Head of caudate nucleus (tissue), 42 donors: ENCODE results near the gene IGFBP1.
"Not testable (repeated sequence)": the region's sequence is repeated elsewhere in the genome, so short reads cannot be mapped to it uniquely, and the experiment has no call there.

Source experiments
- DNase-seq, 42 donors: peaks; one replicate each; pipeline versions ENCODE4 v3.0.0 to v3.0.0-alpha.2; 2020 to 2021; ENCODE audit warnings: mixed read lengths in 7 of 42
- intact Hi-C: fragments of 100-400 bp; cut with DNase I; formaldehyde crosslinking; loops from one replicate; pipeline ENCODE4 v1.15.0; 2022

IGFBP1 gene

GRCh38 chr7:45888185-45888992 lies at the start of gene IGFBP1:
TSS of gene IGFBP1 (plus strand) at chr7:45888488. CDS start at chr7:45888653, 165 bp downstream.
- peak in 35 of 42 donors; percentile 7 to 74 (median 42) for DNase-seq

DNA sequence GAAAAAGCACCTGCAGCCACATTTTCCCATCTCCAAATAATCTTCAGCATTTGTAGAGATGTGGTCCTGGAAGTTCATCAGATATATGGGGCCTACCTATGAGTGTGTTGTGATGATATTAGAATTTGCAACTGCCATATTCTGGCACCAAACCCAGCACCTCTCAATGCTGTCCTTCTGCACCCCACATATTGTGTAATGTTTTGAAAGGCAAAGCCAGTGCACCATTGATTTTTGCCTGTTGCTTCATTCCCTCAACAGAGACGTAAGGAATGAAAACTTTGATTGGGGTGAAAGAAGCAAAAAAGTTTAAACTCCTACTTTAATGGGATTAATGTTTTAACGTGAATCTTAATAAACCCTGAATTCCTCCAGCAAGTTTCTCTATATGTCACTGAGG lies 49.4 kb upstream of the IGFBP1 start:
- DNase-seq, intact Hi-C loops: not testable (repeated sequence)

More at GRCh38 chr7:45888185-45888992, at the start of gene IGFBP1:
- intact Hi-C loops = no loop called here

DNA sequence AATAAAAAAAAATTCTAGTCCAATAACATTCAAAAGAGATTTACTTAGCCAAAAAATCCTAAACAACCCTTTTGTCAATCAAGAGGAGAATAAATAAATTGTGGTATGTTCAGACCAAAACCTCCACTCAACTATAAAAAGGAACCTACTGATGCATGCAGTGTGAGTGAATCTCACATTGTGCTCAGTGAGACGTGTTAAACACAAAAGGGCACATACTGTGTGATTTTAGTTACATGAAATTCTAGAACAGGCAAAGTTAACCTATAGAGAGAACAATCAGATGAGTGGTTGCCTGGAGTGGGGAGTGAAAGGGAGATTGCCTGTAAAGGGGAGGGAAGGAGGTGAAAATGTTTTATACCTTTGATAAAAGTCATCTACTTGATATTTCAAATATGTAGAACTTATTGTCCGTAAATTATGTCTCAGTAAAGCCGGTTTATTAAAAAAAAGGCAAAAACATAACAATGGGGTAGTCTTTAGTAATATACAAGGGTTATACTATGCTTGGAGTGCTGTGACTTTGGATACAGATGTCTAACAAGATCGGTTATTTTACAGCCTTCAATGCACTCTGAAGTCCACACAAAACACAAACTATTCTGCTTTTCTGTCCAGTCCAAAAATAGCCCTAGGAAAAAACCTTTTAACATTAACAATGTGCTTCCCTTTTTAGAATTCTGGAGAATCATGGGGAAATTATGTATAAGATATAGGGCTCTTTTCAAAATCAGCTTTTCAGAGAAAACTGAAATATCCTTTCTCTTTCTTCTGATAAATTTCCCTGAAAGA lies 46.2 kb upstream of the IGFBP1 start:
- DNase-seq, intact Hi-C loops: not testable (repeated sequence)

GRCh38 chr7:45846536-45846935 lies 41.8 kb upstream of the IGFBP1 start:
- DNase-seq, intact Hi-C loops: not testable (repeated sequence)

DNA sequence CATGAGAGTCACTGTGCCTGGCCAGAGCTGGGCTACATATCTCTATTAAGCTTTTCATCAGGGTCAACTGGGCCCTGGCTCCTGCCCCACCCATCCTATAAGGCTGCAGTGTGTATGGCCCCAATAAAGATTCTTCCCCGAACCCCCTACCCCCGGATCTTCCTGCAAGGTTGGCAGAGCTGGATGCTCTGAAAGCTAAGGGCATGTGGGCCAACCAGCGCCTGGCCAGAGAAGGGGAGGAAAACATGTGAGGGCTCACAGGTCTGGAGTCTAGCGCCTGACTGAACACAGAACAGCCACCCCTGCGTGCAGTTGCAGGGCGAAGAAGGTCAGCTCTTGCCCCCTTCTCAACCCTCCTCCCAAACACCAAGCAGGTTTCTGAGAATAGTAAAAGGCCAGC lies 39.6 kb upstream of the IGFBP1 start:
- DNase-seq, intact Hi-C loops: not testable (repeated sequence)

- DNase-seq, intact Hi-C loops: not testable (repeated sequence)
Measured at GRCh38 chr7:45852984-45853383, 35.3 kb upstream of the IGFBP1 start.

GRCh38 chr7:45853491-45853890 lies 34.8 kb upstream of the IGFBP1 start:
- DNase-seq, intact Hi-C loops: not testable (repeated sequence)

- intact Hi-C loops, DNase-seq: not testable (repeated sequence)
Measured at GRCh38 chr7:45855680-45856079, 32.6 kb upstream of the IGFBP1 start.

- intact Hi-C loops = not testable (repeated sequence)
Measured at GRCh38 chr7:45856888-45857287, 31.4 kb upstream of the IGFBP1 start.

DNA sequence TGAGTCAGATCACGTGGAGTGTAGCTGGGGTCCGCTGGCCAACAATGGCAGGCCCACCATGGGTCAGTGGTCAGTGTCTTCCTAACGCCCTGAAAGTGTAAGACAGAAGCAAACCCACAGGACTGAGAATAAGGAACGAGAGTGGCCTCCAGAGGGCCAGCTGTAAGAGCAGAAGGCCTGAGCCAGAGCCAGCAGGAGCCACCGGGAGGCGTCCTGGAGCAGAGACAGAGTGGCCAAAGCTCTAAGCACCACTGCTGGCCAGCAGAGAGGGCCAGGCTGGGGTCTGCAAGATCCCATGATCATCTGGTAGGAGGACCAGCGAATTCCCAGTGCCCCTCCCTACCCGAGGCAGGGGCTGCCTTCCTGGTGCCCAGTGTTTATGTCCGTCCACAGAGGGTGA lies 24.6 kb upstream of the IGFBP1 start:
- intact Hi-C loops = no loop called here
- no peak for DNase-seq

More at GRCh38 chr7:45856888-45857287, 31.4 kb upstream of the IGFBP1 start:
- not testable (repeated sequence) for DNase-seq

GRCh38 chr7:45865594-45866410 lies 22.5 kb upstream of the IGFBP1 start:
- no peak for DNase-seq
- intact Hi-C loops = no loop called here

GRCh38 chr7:45867471-45867870 lies 20.8 kb upstream of the IGFBP1 start:
- no peak for DNase-seq
- intact Hi-C loops = no loop called here

- intact Hi-C loops = no loop called here
- no peak for DNase-seq
Measured at GRCh38 chr7:45869426-45869825, 18.9 kb upstream of the IGFBP1 start.

DNA sequence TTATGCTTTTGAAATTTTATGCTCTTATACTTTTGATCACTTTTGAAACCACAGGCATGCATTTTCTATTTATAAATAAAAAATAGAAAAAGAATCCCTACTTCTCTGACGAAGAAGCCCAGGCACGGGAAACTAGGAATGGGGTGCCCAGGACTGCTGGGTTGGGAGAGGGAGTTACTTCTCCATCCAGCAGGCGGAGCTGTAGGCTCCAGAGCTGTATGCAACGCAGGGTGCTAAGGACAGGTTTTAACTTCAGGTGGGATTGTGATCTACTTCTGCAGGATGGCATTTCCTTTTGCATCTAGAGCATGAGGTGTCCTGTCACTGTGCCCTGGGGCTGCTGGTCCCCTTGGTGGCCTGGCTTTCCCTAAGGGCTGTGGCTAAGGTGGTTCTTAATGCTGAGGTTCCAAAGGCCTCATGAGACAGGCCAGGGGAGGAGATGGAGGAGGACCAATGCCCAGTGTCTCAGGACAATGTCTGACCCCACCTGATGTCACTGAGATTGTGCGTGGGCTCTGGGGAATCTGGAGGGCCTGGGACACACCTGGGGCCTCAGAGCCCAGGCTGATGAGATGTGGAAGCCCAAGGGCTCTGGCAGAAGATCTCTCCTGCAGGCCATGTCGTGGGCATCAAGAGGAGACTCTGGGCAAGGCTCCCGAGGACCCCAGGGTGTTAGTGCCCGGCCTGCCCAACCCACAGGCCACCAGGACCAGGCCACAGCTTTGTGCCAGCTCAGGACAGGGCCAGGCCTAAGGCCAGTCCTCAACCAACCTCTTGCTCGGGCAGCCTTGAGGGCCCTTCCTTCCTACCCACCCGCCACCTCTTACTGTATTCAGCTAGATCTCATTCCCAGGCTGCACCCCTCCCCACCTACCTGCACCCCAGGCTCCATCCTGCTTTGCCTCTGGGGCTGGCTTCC lies 15.9 kb upstream of the IGFBP1 start:
- no peak for DNase-seq
- intact Hi-C loops = no loop called here

- intact Hi-C loops = no loop called here
- no peak for DNase-seq
Measured at GRCh38 chr7:45873035-45873354, 15.3 kb upstream of the IGFBP1 start, which contains the start of gene CCDC201. TSS of gene CCDC201 (minus strand) at chr7:45873082. CDS start at chr7:45873007, 75 bp downstream.

DNA sequence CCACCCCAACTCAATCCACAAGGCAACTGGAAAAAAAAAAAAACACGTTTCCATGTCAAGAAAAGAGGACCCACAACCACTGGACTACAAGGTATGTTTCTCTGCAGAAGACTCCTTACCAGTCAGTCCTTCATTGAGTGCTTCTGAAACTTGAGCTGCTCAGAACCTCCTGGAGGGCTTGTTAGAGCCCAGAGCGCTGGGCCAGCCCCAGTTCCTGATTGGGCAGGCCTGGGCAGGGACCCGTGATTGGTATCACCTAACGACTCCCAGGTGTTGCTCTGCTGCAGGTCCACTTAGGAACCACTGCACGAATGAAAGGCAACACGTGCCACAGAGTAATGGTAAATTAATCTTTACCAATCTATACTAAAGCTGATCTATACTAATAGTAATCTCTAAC lies 14.9 kb upstream of the IGFBP1 start:
- intact Hi-C loops = no loop called here
- DNase-seq = no peak

- intact Hi-C loops = no loop called here
- DNase-seq = no peak
Measured at GRCh38 chr7:45874408-45875131, 13.7 kb upstream of the IGFBP1 start.

GRCh38 chr7:45876519-45876918 lies 11.8 kb upstream of the IGFBP1 start:
- intact Hi-C loops = no loop called here
- DNase-seq = no peak
